Hepatocyte (in vitro differentiated cells): ENCODE measurements around the gene DGKD.

Experiments
- CTCF ChIP-seq: fragments of 200-600 bp; sonication (generic); IDR thresholded peaks from 2 replicates; pipeline ENCODE4 v1.5.1; 2016; ENCODE audit warnings: antibody characterized with exemption, mild to moderate bottlenecking; ENCODE audit not compliant: poor library complexity
- EZH2 ChIP-seq: fragments of 200-600 bp; sonication (generic); IDR thresholded peaks from 2 replicates; pipeline ENCODE4 v1.6.1; 2016; ENCODE audit warnings: antibody characterized with exemption, mild to moderate bottlenecking, borderline replicate concordance
- EZH2phosphoT487 ChIP-seq: fragments of 200-600 bp; sonication (generic); IDR thresholded peaks from one replicate; pipeline ENCODE4 v1.6.1; 2018; ENCODE audit warnings: antibody characterized with exemption, mild to moderate bottlenecking, low read depth, moderate library complexity; ENCODE audit not compliant: unreplicated experiment, severe bottlenecking

GRCh38 chr2:233418052-233418760, 63.9 kb downstream of the DGKD start:
- TF ChIP-seq CTCF (no peak), EZH2phosphoT487 (no peak), EZH2 (no peak)
